MM.1S (cell line): ENCODE data around the gene SLC27A4.
A peak's percentile ranks its signal among the peaks of the same experiment; 100 is the strongest.

Experiments used
- DNase-seq: peaks from one replicate; pipeline ENCODE4 v3.0.0-alpha.2; 2015
- H2AFZ ChIP-seq: fragments of 300-600 bp; sonication (generic); 2 replicates; pipeline ENCODE4 v1.6.0; 2016; ENCODE audit warnings: antibody characterized with exemption, low read length
- H3F3A ChIP-seq: fragments of 300-600 bp; sonication (generic); 2 replicates; pipeline ENCODE4 v1.6.1; 2016; ENCODE audit warnings: mild to moderate bottlenecking, antibody characterized with exemption, low read length, moderate library complexity, mixed read lengths; ENCODE audit not compliant: insufficient read depth
- H3K27ac ChIP-seq: fragments of 300-600 bp; sonication (generic); 2 replicates; pipeline ENCODE4 v1.5.1; 2016; ENCODE audit warnings: mild to moderate bottlenecking, low read length
- H3K27me3 ChIP-seq: fragments of 300-600 bp; sonication (generic); replicated peaks from 2 replicates; pipeline ENCODE4 v1.6.0; 2016; ENCODE audit warnings: low read length; ENCODE audit not compliant: insufficient read depth
- H3K36me3 ChIP-seq: fragments of 300-600 bp; sonication (generic); replicated peaks from 2 replicates; pipeline ENCODE4 v1.6.1; 2016; ENCODE audit warnings: mild to moderate bottlenecking, low read length, mixed read lengths; ENCODE audit not compliant: insufficient read depth
- H3K4me1 ChIP-seq: fragments of 300-600 bp; sonication (generic); 2 replicates; pipeline ENCODE4 v1.6.1; 2016; ENCODE audit warnings: low read length, mixed read lengths
- H3K4me2 ChIP-seq: fragments of 300-600 bp; sonication (generic); 2 replicates; pipeline ENCODE4 v1.6.0; 2016; ENCODE audit warnings: low read depth, low read length
- H3K4me3 ChIP-seq: fragments of 300-600 bp; sonication (generic); 2 replicates; pipeline ENCODE4 v1.5.1; 2016; ENCODE audit warnings: low read length, mixed read lengths
- H3K79me2 ChIP-seq: fragments of 300-600 bp; sonication (generic); 2 replicates; pipeline ENCODE4 v1.6.1; 2016; ENCODE audit warnings: mixed run types, low read length, mixed read lengths
- H3K9ac ChIP-seq: fragments of 300-600 bp; sonication (generic); 2 replicates; pipeline ENCODE4 v1.6.1; 2016; ENCODE audit warnings: low read length, mixed read lengths
- H3K9me2 ChIP-seq: fragments of 300-600 bp; sonication (generic); replicated peaks from 2 replicates; pipeline ENCODE4 v1.6.1; 2016; ENCODE audit warnings: mild to moderate bottlenecking, low read length, mixed read lengths; ENCODE audit not compliant: insufficient read depth
- H3K9me3 ChIP-seq: fragments of 300-600 bp; sonication (generic); replicated peaks from 2 replicates; pipeline ENCODE4 v1.6.1; 2016; ENCODE audit warnings: mild to moderate bottlenecking, low read length, mixed read lengths; ENCODE audit not compliant: insufficient read depth
- H4K20me1 ChIP-seq: fragments of 300-600 bp; sonication (generic); 2 replicates; pipeline ENCODE4 v1.6.1; 2016; ENCODE audit warnings: mild to moderate bottlenecking, low read length, moderate library complexity, mixed read lengths; ENCODE audit not compliant: insufficient read depth
- EZH2 ChIP-seq: fragments of 300-600 bp; sonication (generic); optimal IDR thresholded peaks from 2 replicates; pipeline ENCODE3; 2017; ENCODE audit warnings: low read depth, mild to moderate bottlenecking, antibody characterized with exemption, low read length, mixed read lengths
- EZH2phosphoT487 ChIP-seq: fragments of 300-600 bp; sonication (generic); IDR thresholded peaks from 2 replicates; pipeline ENCODE4 v1.6.1; 2018; ENCODE audit warnings: antibody characterized with exemption, low read length
- TF ChIP-seq, protein P1 (sequence below): fragments of 300-600 bp; sonication (generic); IDR thresholded peaks from 2 replicates; pipeline ENCODE4 v1.5.1; 2016; ENCODE audit warnings: antibody characterized with exemption, low read length, mixed read lengths

Gene SLC27A4

DNA sequence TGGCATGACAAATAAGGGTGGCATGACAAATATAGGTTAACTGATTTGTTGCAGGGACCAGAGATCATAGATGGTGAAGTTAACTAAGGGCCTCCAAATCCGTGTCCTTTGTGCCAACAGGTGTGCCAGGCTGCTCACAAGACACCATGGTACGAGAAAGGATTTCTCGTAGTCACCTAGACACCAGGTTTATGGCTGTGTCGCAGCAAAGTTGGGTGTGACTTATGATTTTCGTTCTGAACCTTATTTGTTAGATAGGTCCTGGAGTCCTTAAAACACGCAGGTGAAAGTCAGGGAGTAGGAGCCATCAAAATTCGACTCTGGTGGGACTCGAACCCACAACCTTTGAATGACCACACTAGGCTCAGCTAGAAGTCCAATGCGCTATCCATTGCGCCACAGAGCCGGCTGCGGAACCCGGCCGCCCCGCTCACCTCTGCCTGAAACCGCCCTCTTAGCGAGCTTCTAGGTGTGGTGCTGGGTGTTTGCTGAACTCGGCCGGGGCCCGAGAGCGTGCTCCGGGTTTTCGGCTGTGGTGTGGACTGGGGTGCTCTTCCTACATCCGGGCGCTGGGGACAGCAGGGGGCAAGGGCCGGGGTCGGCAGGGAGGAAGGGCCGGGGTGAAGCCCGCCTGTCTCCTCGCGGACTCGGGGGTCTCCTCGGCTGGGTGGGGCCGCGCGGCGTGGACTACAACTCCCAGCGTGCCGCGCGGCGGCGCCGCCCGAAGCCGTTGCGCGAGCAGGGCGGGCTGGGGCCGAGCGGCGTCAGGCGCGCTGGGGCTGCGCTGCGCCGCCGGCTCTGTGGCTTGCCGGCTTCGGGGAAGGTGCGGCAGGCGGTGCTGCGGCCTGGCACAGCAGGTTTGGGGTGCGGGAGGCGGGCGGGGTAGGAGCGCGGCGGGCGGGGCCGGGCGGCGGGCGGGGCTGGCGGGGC lies at the start of gene SLC27A4:
Gene SLC27A4, plus strand, starts transcription at position 767 of the 930 bp plus-strand sequence. CDS start 2,606 bp downstream, outside the sequence.
- H3K4me1 ChIP-seq, result no peaks in the 10 kb centered on the region
- H3K9ac ChIP-seq, result peak within 1 kb of the TSS; percentile 68
- H3K9me3 ChIP-seq, result no peaks in the 10 kb centered on the region
- peaks cover 23% of the 10 kb centered on the region for H3F3A ChIP-seq
- peak within 1 kb of the TSS; percentile 90 for H3K4me2 ChIP-seq
- peak within 1 kb of the TSS; percentile 92 for H3K4me3 ChIP-seq
- no peaks in the 10 kb centered on the region for H4K20me1 ChIP-seq
- H2AFZ ChIP-seq, result peak within 1 kb of the TSS; percentile 91
- TF ChIP-seq EZH2, result no peak
- TF ChIP-seq, protein P1, sequence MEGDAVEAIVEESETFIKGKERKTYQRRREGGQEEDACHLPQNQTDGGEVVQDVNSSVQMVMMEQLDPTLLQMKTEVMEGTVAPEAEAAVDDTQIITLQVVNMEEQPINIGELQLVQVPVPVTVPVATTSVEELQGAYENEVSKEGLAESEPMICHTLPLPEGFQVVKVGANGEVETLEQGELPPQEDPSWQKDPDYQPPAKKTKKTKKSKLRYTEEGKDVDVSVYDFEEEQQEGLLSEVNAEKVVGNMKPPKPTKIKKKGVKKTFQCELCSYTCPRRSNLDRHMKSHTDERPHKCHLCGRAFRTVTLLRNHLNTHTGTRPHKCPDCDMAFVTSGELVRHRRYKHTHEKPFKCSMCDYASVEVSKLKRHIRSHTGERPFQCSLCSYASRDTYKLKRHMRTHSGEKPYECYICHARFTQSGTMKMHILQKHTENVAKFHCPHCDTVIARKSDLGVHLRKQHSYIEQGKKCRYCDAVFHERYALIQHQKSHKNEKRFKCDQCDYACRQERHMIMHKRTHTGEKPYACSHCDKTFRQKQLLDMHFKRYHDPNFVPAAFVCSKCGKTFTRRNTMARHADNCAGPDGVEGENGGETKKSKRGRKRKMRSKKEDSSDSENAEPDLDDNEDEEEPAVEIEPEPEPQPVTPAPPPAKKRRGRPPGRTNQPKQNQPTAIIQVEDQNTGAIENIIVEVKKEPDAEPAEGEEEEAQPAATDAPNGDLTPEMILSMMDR, result no peak
- TF ChIP-seq EZH2phosphoT487, result no peak
- no peaks in the 10 kb centered on the region for H3K9me2 ChIP-seq
- no peaks in the 10 kb centered on the region for H3K27me3 ChIP-seq
- H3K36me3 ChIP-seq, result no peaks in the 10 kb centered on the region
- DNase-seq, result peak; percentile 91
- H3K27ac ChIP-seq, result peak within 1 kb of the TSS; percentile 69; the same call in 1 of the 2 replicates
- peaks cover 5% of the 10 kb centered on the region; the same call in 1 of the 2 replicates for H3K79me2 ChIP-seq

DNA sequence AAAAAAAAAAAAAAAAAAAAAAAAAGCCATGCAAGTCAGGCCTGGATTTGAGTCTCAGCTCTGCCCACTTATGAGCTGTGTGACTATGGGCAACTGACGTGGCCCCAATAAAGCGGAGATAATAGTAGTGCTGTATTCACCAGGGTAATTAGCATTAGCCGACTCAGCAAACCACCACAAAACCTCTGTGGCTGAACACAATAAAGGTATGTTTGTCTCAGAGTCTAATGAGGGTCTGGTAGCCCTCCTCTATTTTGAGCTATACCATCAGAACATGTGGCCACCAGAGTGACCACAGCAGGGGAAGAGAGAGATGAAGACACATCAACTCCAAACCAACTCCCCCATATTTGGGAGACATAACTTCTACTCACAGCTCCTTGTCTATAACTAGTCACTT lies 48.3 kb upstream of the SLC27A4 start:
- Histone ChIP-seq H2AFZ (no peak overlapping the region), H3K4me2 (no peak overlapping the region)

DNA sequence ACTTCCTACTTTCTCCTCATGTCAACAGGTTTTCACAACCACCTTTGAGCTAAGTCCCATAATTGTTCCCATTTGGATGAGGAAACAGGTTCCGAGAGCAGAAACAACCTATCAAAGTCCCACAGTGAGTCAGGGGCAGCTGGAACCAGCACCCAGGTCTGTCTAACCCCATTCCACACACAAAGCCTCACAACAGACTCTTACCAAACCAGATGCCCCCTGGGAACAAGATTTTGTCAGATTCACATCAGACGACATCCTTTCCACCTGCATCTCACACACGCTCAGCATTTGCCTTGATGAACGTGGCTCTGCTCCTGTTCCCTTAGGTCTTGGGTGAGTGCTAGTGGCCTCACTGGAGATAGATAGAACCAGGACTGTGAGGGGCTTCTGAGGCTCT lies 47.2 kb upstream of the SLC27A4 start:
- Histone ChIP-seq H3K36me3 (no peaks in the 10 kb centered on the region), H4K20me1 (no peaks in the 10 kb centered on the region), H3K4me3 (no peak overlapping the region), H3K4me2 (no peak overlapping the region), H3K9ac (no peak overlapping the region), H3K79me2 (no peaks in the 10 kb centered on the region), H2AFZ (no peak overlapping the region), H3K9me2 (no peaks in the 10 kb centered on the region), H3K27me3 (no peaks in the 10 kb centered on the region), H3K9me3 (no peaks in the 10 kb centered on the region), H3F3A (no peaks in the 10 kb centered on the region), H3K4me1 (0 out of 2 replicates have a peak, but pooled peaks cover 6% of the 10 kb centered on the region), H3K27ac (no peak overlapping the region)
- DNase-seq, result no peak
- TF ChIP-seq, protein P1, result no peak
- TF ChIP-seq EZH2phosphoT487, result no peak
- TF ChIP-seq EZH2, result no peak

More for the DNA sequence above, 48.3 kb upstream of the SLC27A4 start:
- Histone ChIP-seq H3K27ac (no peak overlapping the region), H3K9me3 (no peaks in the 10 kb centered on the region), H3K4me3 (no peak overlapping the region), H3K4me1 (0 out of 2 replicates have a peak, but pooled peaks cover 6% of the 10 kb centered on the region), H3K27me3 (no peaks in the 10 kb centered on the region), H3K9me2 (no peaks in the 10 kb centered on the region), H3K79me2 (no peaks in the 10 kb centered on the region), H3K36me3 (no peaks in the 10 kb centered on the region), H4K20me1 (no peaks in the 10 kb centered on the region), H3K9ac (no peak overlapping the region), H3F3A (no peaks in the 10 kb centered on the region)
- TF ChIP-seq, protein P1, result no peak
- TF ChIP-seq EZH2, result no peak
- DNase-seq, result no peak
